B cell (primary cell): ENCODE results near the gene SMPD3. TPM values are rescaled to one million over a fixed set of nuclear protein-coding genes. Genes with fewer than 3 reads are reported as not detected.

Source experiments
- ATAC-seq: fragments of 200-7000 bp; cut with Tn5 transposase; one replicate; pipeline ENCODE4 v1.10.0; 2021; ENCODE audit warnings: low read depth, mild to moderate bottlenecking, moderate number of reproducible peaks, moderate library complexity
- CTCF ChIA-PET: fragments of 350-600 bp; sonication (Branson Sonifier 250); formaldehyde crosslinking; loops from one replicate; lab custom pipeline; 2021; ENCODE audit warnings: antibody characterized with exemption, inconsistent platforms; lab: Charles Lee
- POLR2A ChIA-PET: fragments of 350-600 bp; sonication (Branson Sonifier 250); formaldehyde crosslinking; loops from one replicate; lab custom pipeline; 2021; ENCODE audit warnings: antibody characterized with exemption; lab: Charles Lee
- DNase-seq: peaks from one replicate; pipeline ENCODE4 v3.0.0; 2013
- H2AFZ ChIP-seq: 2 replicates; pipeline ENCODE4 v1.6.1; 2012; ENCODE audit warnings: mild to moderate bottlenecking, low read depth, low read length; ENCODE audit not compliant: insufficient read depth, poor library complexity, severe bottlenecking
- H3K27ac ChIP-seq, 2 donors: 1 replicate in 1 of 2; 2 replicates in 1 of 2; pipeline ENCODE4 v1.5.1; 2012 to 2013; ENCODE audit warnings: low read length in 2 of 2, mild to moderate bottlenecking in 2 of 2, moderate library complexity in 1 of 2
- H3K27me3 ChIP-seq, 4 experiments: fragments of 200-600 bp in 1 of 4; sonication (generic) in 1 of 4; replicated peaks in 1 of 4; 1 replicate in 2 of 4; 2 replicates in 2 of 4; pipeline versions ENCODE4 v1.6.1 to v1.7.0; 2013 to 2016; ENCODE audit warnings: low read length in 3 of 4, mild to moderate bottlenecking in 2 of 4, mixed read lengths in 1 of 4, moderate library complexity in 1 of 4; ENCODE audit not compliant: insufficient read depth in 4 of 4, control insufficient read depth in 3 of 4; ENCODE audit errors: control extremely low read depth in 1 of 4
- H3K36me3 ChIP-seq, 2 experiments: replicated peaks in 1 of 2; 1 replicate in 1 of 2; 2 replicates in 1 of 2; pipeline versions ENCODE4 v1.6.1 to v1.7.1; 2013; ENCODE audit warnings: low read length in 1 of 2; ENCODE audit not compliant: insufficient read depth in 2 of 2, control insufficient read depth in 1 of 2; ENCODE audit errors: control extremely low read depth in 1 of 2, extremely low read depth in 1 of 2
- H3K4me1 ChIP-seq, 2 donors: fragments of 200-600 bp in 1 of 2; sonication (generic) in 1 of 2; 1 replicate in 1 of 2; 2 replicates in 1 of 2; pipeline versions ENCODE4 v1.5.1 to v1.6.1; 2013 to 2017; ENCODE audit warnings: low read length in 2 of 2; ENCODE audit not compliant: control insufficient read depth in 2 of 2, insufficient read depth in 2 of 2
- H3K4me2 ChIP-seq: replicated peaks from 2 replicates; pipeline ENCODE3; 2012; ENCODE audit warnings: mild to moderate bottlenecking, low read depth, low read length; ENCODE audit not compliant: poor library complexity, severe bottlenecking
- H3K4me3 ChIP-seq, 5 experiments: fragments of 200-600 bp in 1 of 5; sonication (generic) in 1 of 5; 1 replicate in 3 of 5; 2 replicates in 2 of 5; pipeline versions ENCODE4 v1.5.1 to v1.7.0; 2011 to 2016; ENCODE audit warnings: low read length in 4 of 5, mild to moderate bottlenecking in 4 of 5, low read depth in 2 of 5, control low read depth in 1 of 5, moderate library complexity in 1 of 5; ENCODE audit not compliant: insufficient read depth in 1 of 5; ENCODE audit errors: control extremely low read depth in 1 of 5, extremely low read depth in 1 of 5
- H3K79me2 ChIP-seq: fragments of 200-600 bp; sonication (generic); one replicate; pipeline ENCODE4 v1.6.0; 2016; ENCODE audit warnings: low read length; ENCODE audit not compliant: control insufficient read depth, insufficient read depth
- H3K9ac ChIP-seq: fragments of 200-600 bp; sonication (generic); 2 replicates; pipeline ENCODE4 v1.6.1; 2017; ENCODE audit warnings: mild to moderate bottlenecking, low read length, moderate library complexity
- H3K9me3 ChIP-seq, 3 donors: one replicate each; pipeline versions ENCODE4 v1.6.1 to v1.7.1; 2013; ENCODE audit warnings: low read length in 2 of 3; ENCODE audit not compliant: control insufficient read depth in 2 of 3, insufficient read depth in 1 of 3; ENCODE audit errors: control extremely low read depth in 1 of 3
- H4K20me1 ChIP-seq: 2 replicates; pipeline ENCODE4 v1.6.0; 2012; ENCODE audit warnings: mild to moderate bottlenecking, low read length; ENCODE audit not compliant: insufficient read depth, control insufficient read depth, poor library complexity, severe bottlenecking
- H3K27ac Mint-ChIP-seq: one replicate; pipeline ENCODE4 v1.8.0; 2021; ENCODE audit warnings: mixed read lengths
- H3K27me3 Mint-ChIP-seq: one replicate; pipeline ENCODE4 v1.8.0; 2021; ENCODE audit warnings: mixed read lengths
- H3K4me1 Mint-ChIP-seq: one replicate; pipeline ENCODE4 v1.8.0; 2021; ENCODE audit warnings: mixed read lengths
- H3K4me3 Mint-ChIP-seq: one replicate; pipeline ENCODE4 v1.8.0; 2021; ENCODE audit warnings: mixed read lengths
- H3K9me3 Mint-ChIP-seq: one replicate; pipeline ENCODE4 v1.8.0; 2022; ENCODE audit warnings: mixed read lengths; ENCODE audit not compliant: insufficient read depth
- CTCF ChIP-seq: fragments of 200-600 bp; IDR thresholded peaks from one replicate; pipeline ENCODE4 v1.8.0; 2022; ENCODE audit warnings: antibody characterized with exemption, mild to moderate bottlenecking
- EZH2 ChIP-seq: IDR thresholded peaks from 2 replicates; pipeline ENCODE4 v1.6.1; 2012; ENCODE audit warnings: borderline replicate concordance, low read depth, mild to moderate bottlenecking, moderate library complexity, low read length; ENCODE audit not compliant: insufficient read depth, poor library complexity, severe bottlenecking
- WGBS: methylation state at CpG from one replicate; pipeline ENCODE4 v1.1.5; 2013; ENCODE audit warnings: missing lambda C conversion rate; ENCODE audit not compliant: insufficient coverage; 5-methylcytosine and 5-hydroxymethylcytosine counted together
- intact Hi-C: fragments of 100-400 bp; cut with micrococcal nuclease; formaldehyde crosslinking; loops from one replicate; pipeline ENCODE4 v1.10.0; 2022
- polyA plus RNA-seq: library from polyadenylated mRNA; depleted of rRNA; stranded (reverse); fragments of >200 nt; gene quantifications from 2 replicates; pipeline ENCODE4 v1.2.3, GENCODE V29; 2012
- total RNA-seq, 2 donors: library from RNA; stranded (reverse); fragments of 120-200 nt in 1 of 2; gene quantifications; 1 replicate in 1 of 2; 2 replicates in 1 of 2; pipeline versions ENCODE4 v1.2.3 to v1.2.4, GENCODE V29; 2013 to 2022

SMPD3 gene
- total and polyA plus RNA-seq, 2 donors (not counting 1 experiment from before 2014, with no cell fraction given), result 1.2 to 2.8 TPM

- Mint-ChIP-seq H3K4me1 (peaks cover 28% of the 10 kb centered on the region), H3K27me3 (no peaks in the 10 kb centered on the region), H3K27ac (peak overlapping the region; percentile 96), H3K9me3 (no peaks in the 10 kb centered on the region), H3K4me3 (peak overlapping the region; percentile 83)
- ATAC-seq (peak; percentile 84), DNase-seq (peak; percentile 70)
- H3K9me3 ChIP-seq, result no peaks in the 10 kb centered on the region
- peak overlapping the region; percentile 79 for H2AFZ ChIP-seq
- no peak for TF ChIP-seq EZH2
- TF ChIP-seq CTCF, result no peak
- H3K9ac ChIP-seq, result peak overlapping the region; percentile 42
- WGBS, result 0% methylated on average over 4 of the region's 11 CpGs
- no peaks in the 10 kb centered on the region for H3K79me2 ChIP-seq
- ChIA-PET POLR2A (interaction anchor here (0.6 kb wide), 1 partner anchor 65 kb away, joined by 4 read pairs; no protein-coding TSS in a partner anchor), CTCF (interaction anchor here (1.4 kb wide), 1 partner anchor 23 kb away, joined by 5 read pairs; no protein-coding TSS in a partner anchor)
- H3K4me3 ChIP-seq, result peak overlapping the region in 3 of 5 experiments; percentile 13 to 45 (median 34)
- H3K4me2 ChIP-seq, result peak overlapping the region; percentile 66
- no peaks in the 10 kb centered on the region for H3K27me3 ChIP-seq
- no peaks in the 10 kb centered on the region for H3K36me3 ChIP-seq
- peaks cover 24 to 29% of the 10 kb centered on the region in 2 donors for H3K4me1 ChIP-seq
- intact Hi-C loops, result loop anchor here (1.0 kb wide), 1 partner anchor 52 kb away; no protein-coding TSS in a partner anchor
- H3K27ac ChIP-seq, result peak overlapping the region; percentile 62 to 83
- H4K20me1 ChIP-seq, result no peaks in the 10 kb centered on the region
Observed at GRCh38 chr16:68417711-68418301, 30.5 kb downstream of the SMPD3 start.
